Naive thymus-derived CD4-positive, alpha-beta T cell (primary cell): ENCODE results near the gene PLA2G4A. TPM values are rescaled to one million over a fixed set of nuclear protein-coding genes. Genes with fewer than 3 reads are reported as not detected.

Source experiments
- ATAC-seq: fragments of 150-1000 bp; cut with Tn5 transposase; 2 replicates; pipeline ENCODE4 v1.10.0; 2021; ENCODE audit warnings: mild to moderate bottlenecking, moderate library complexity
- CTCF ChIA-PET: fragments of 350-600 bp; sonication (Branson Sonifier 250); formaldehyde crosslinking; loops from one replicate; lab custom pipeline; 2021; ENCODE audit warnings: antibody characterized with exemption; lab: Charles Lee
- POLR2A ChIA-PET: fragments of 350-600 bp; sonication (Branson Sonifier 250); formaldehyde crosslinking; loops from one replicate; lab custom pipeline; 2021; ENCODE audit warnings: antibody characterized with exemption, inconsistent platforms; lab: Charles Lee
- DNase-seq, 9 donors: peaks; one replicate each; pipeline versions ENCODE4 v3.0.0 to v3.0.0-alpha.2; 2020 to 2022; ENCODE audit warnings: mixed read lengths in 1 of 9
- H3K27ac ChIP-seq: one replicate; pipeline ENCODE4 v1.7.0; 2013; ENCODE audit warnings: mild to moderate bottlenecking, low read depth, low read length, moderate library complexity
- H3K27me3 ChIP-seq, 2 donors: one replicate each; pipeline ENCODE4 v1.7.0; 2013; ENCODE audit warnings: low read length in 2 of 2, mild to moderate bottlenecking in 2 of 2, moderate library complexity in 2 of 2; ENCODE audit not compliant: control insufficient read depth in 2 of 2, insufficient read depth in 2 of 2
- H3K36me3 ChIP-seq, 3 experiments: 1 replicate in 2 of 3; 2 replicates in 1 of 3; pipeline ENCODE4 v1.7.0; 2013; ENCODE audit warnings: low read length in 3 of 3, mild to moderate bottlenecking in 3 of 3, moderate library complexity in 1 of 3; ENCODE audit not compliant: insufficient read depth in 3 of 3, control insufficient read depth in 2 of 3
- H3K4me1 ChIP-seq, 2 donors: one replicate each; pipeline ENCODE4 v1.7.0; 2013; ENCODE audit warnings: low read length in 2 of 2, mild to moderate bottlenecking in 2 of 2, moderate library complexity in 1 of 2; ENCODE audit not compliant: control insufficient read depth in 2 of 2, insufficient read depth in 2 of 2
- H3K4me3 ChIP-seq: 2 replicates; pipeline ENCODE4 v1.7.0; 2013; ENCODE audit warnings: mild to moderate bottlenecking, low read length
- H3K9me3 ChIP-seq, 3 experiments: 1 replicate in 2 of 3; 2 replicates in 1 of 3; pipeline ENCODE4 v1.7.0; 2013; ENCODE audit warnings: low read length in 3 of 3; ENCODE audit not compliant: control insufficient read depth in 2 of 3
- H3K27ac Mint-ChIP-seq, 9 donors: one replicate each; pipeline ENCODE4 v1.8.0; 2020 to 2022; ENCODE audit warnings: mixed read lengths in 9 of 9, mild to moderate bottlenecking in 8 of 9, moderate library complexity in 5 of 9, inconsistent platforms in 2 of 9
- H3K27me3 Mint-ChIP-seq, 5 donors: one replicate each; pipeline ENCODE4 v1.8.0; 2021 to 2022; ENCODE audit warnings: mixed read lengths in 5 of 5, mild to moderate bottlenecking in 1 of 5
- H3K36me3 Mint-ChIP-seq, 5 donors: one replicate each; pipeline ENCODE4 v1.8.0; 2020 to 2022; ENCODE audit warnings: mixed read lengths in 5 of 5, mild to moderate bottlenecking in 3 of 5, inconsistent platforms in 1 of 5
- H3K4me1 Mint-ChIP-seq, 7 donors: one replicate each; pipeline ENCODE4 v1.8.0; 2020 to 2022; ENCODE audit warnings: mixed read lengths in 7 of 7, mild to moderate bottlenecking in 3 of 7, inconsistent platforms in 1 of 7
- H3K4me3 Mint-ChIP-seq, 10 donors: one replicate each; pipeline ENCODE4 v1.8.0; 2020 to 2022; ENCODE audit warnings: mild to moderate bottlenecking in 10 of 10, mixed read lengths in 10 of 10, moderate library complexity in 6 of 10, inconsistent platforms in 2 of 10
- H3K9me3 Mint-ChIP-seq, 11 donors: one replicate each; pipeline ENCODE4 v1.8.0; 2020 to 2022; ENCODE audit warnings: mixed read lengths in 11 of 11, mild to moderate bottlenecking in 4 of 11, inconsistent platforms in 1 of 11, moderate library complexity in 1 of 11
- intact Hi-C, 2 donors: fragments of 100-400 bp; cut with micrococcal nuclease; formaldehyde crosslinking; loops; one replicate each; pipeline ENCODE4 v1.15.1; 2023
- polyA plus RNA-seq, 2 donors: library from polyadenylated mRNA; unstranded; fragments of 300-500 nt; fragmentation: Illumina TruSeq; gene quantifications; one replicate each; pipeline ENCODE4 v1.2.3, GENCODE V29; 2021
- total RNA-seq, 6 experiments: library from RNA in 5 of 6; stranded (reverse) in 5 of 6; gene quantifications; 1 replicate in 5 of 6; 2 replicates in 1 of 6; pipeline ENCODE4 v1.2.3 and lab custom pipeline; 2021 to 2026

PLA2G4A gene
- total and polyA plus RNA-seq, 7 experiments from 2014 or later, result 0.13 to 2.8 (median 0.24) TPM; not detected in 4

- Mint-ChIP-seq H3K4me3 (no peak overlapping the region), H3K36me3 (no peaks in the 10 kb centered on the region), H3K4me1 (no peaks in the 10 kb centered on the region), H3K27ac (no peak overlapping the region), H3K9me3 (no peaks in the 10 kb centered on the region), H3K27me3 (peaks cover 0 to 5% (median 0%) of the 10 kb centered on the region in 5 donors)
- DNase-seq (no peak), ATAC-seq (no peak)
- Histone ChIP-seq H3K4me3 (no peak overlapping the region), H3K27ac (no peak overlapping the region), H3K9me3 (no peaks in the 10 kb centered on the region), H3K4me1 (no peaks in the 10 kb centered on the region), H3K36me3 (no peaks in the 10 kb centered on the region), H3K27me3 (no peaks in the 10 kb centered on the region)
- ChIA-PET CTCF (no interaction called here), POLR2A (no interaction called here)
- intact Hi-C loops, result no loop called here
Observed at GRCh38 chr1:186875896-186876835, 47.4 kb downstream of the PLA2G4A start.

- CTCF ChIA-PET, result no interaction called here
- H3K36me3 Mint-ChIP-seq, result no peaks in the 10 kb centered on the region
- DNase-seq (no peak), ATAC-seq (no peak)
- H3K4me3 Mint-ChIP-seq, result no peak overlapping the region
- intact Hi-C loops, result no loop called here
- H3K36me3 ChIP-seq, result no peaks in the 10 kb centered on the region
- no peak overlapping the region for H3K27ac Mint-ChIP-seq
- no peak overlapping the region for H3K4me3 ChIP-seq
- H3K9me3 ChIP-seq, result no peaks in the 10 kb centered on the region
- H3K9me3 Mint-ChIP-seq, result peaks cover 0 to 2% (median 0%) of the 10 kb centered on the region in 11 donors
- H3K27ac ChIP-seq, result no peak overlapping the region
- H3K27me3 ChIP-seq, result no peaks in the 10 kb centered on the region
- POLR2A ChIA-PET, result no interaction called here
- H3K4me1 ChIP-seq, result no peaks in the 10 kb centered on the region
- peaks cover 0 to 5% (median 4%) of the 10 kb centered on the region in 5 donors for H3K27me3 Mint-ChIP-seq
- no peaks in the 10 kb centered on the region for H3K4me1 Mint-ChIP-seq
Observed at GRCh38 chr1:186878356-186878755, 49.6 kb downstream of the PLA2G4A start.

GRCh38 chr1:186880982-186881381 lies 52.2 kb downstream of the PLA2G4A start:
- ChIA-PET CTCF (no interaction called here), POLR2A (no interaction called here)
- no peak for ATAC-seq
- Mint-ChIP-seq H3K4me1 (no peaks in the 10 kb centered on the region), H3K9me3 (peaks cover 0 to 21% (median 4%) of the 10 kb centered on the region in 11 donors), H3K4me3 (no peak overlapping the region), H3K36me3 (no peaks in the 10 kb centered on the region), H3K27ac (no peak overlapping the region), H3K27me3 (peaks cover 0 to 6% (median 5%) of the 10 kb centered on the region in 5 donors)
- Histone ChIP-seq H3K9me3 (no peaks in the 10 kb centered on the region), H3K4me3 (no peak overlapping the region), H3K36me3 (no peaks in the 10 kb centered on the region), H3K27me3 (no peaks in the 10 kb centered on the region), H3K27ac (no peak overlapping the region), H3K4me1 (no peaks in the 10 kb centered on the region)
- no peak for DNase-seq
- intact Hi-C loops, result no loop called here

- H3K9me3 Mint-ChIP-seq, result peaks cover 0 to 21% (median 4%) of the 10 kb centered on the region in 11 donors
- H3K4me1 Mint-ChIP-seq, result no peaks in the 10 kb centered on the region
- no peaks in the 10 kb centered on the region for H3K27me3 ChIP-seq
- no peaks in the 10 kb centered on the region for H3K36me3 ChIP-seq
- ChIA-PET POLR2A (no interaction called here), CTCF (no interaction called here)
- intact Hi-C loops, result no loop called here
- H3K27me3 Mint-ChIP-seq, result peaks cover 0 to 6% (median 4%) of the 10 kb centered on the region in 5 donors
- H3K36me3 Mint-ChIP-seq, result no peaks in the 10 kb centered on the region
- no peaks in the 10 kb centered on the region for H3K9me3 ChIP-seq
- no peak overlapping the region for H3K27ac ChIP-seq
- no peak overlapping the region for H3K4me3 ChIP-seq
- H3K27ac Mint-ChIP-seq, result no peak overlapping the region
- DNase-seq, result no peak
- no peaks in the 10 kb centered on the region for H3K4me1 ChIP-seq
- no peak for ATAC-seq
- H3K4me3 Mint-ChIP-seq, result no peak overlapping the region
Observed at GRCh38 chr1:186882372-186883134, 53.8 kb downstream of the PLA2G4A start.

GRCh38 chr1:186884251-186884650 lies 55.5 kb downstream of the PLA2G4A start:
- H3K27me3 ChIP-seq, result no peaks in the 10 kb centered on the region
- ChIA-PET POLR2A (no interaction called here), CTCF (no interaction called here)
- Mint-ChIP-seq H3K9me3 (peaks cover 0 to 21% (median 4%) of the 10 kb centered on the region in 11 donors), H3K4me3 (no peak overlapping the region), H3K36me3 (no peaks in the 10 kb centered on the region), H3K27ac (no peak overlapping the region), H3K4me1 (no peaks in the 10 kb centered on the region), H3K27me3 (peaks cover 0 to 6% (median 4%) of the 10 kb centered on the region in 5 donors)
- H3K27ac ChIP-seq, result no peak overlapping the region
- H3K9me3 ChIP-seq, result no peaks in the 10 kb centered on the region
- no peaks in the 10 kb centered on the region for H3K36me3 ChIP-seq
- no peak overlapping the region for H3K4me3 ChIP-seq
- H3K4me1 ChIP-seq, result no peaks in the 10 kb centered on the region
- no peak for DNase-seq
- no peak for ATAC-seq
- intact Hi-C loops, result no loop called here

- Mint-ChIP-seq H3K4me3 (no peak overlapping the region), H3K27ac (no peak overlapping the region), H3K36me3 (no peaks in the 10 kb centered on the region), H3K9me3 (peaks cover 0 to 21% (median 6%) of the 10 kb centered on the region in 11 donors), H3K27me3 (peaks cover 3 to 17% (median 6%) of the 10 kb centered on the region in 5 donors), H3K4me1 (no peaks in the 10 kb centered on the region)
- no peaks in the 10 kb centered on the region for H3K27me3 ChIP-seq
- no peak for DNase-seq
- H3K36me3 ChIP-seq, result no peaks in the 10 kb centered on the region
- H3K4me1 ChIP-seq, result no peaks in the 10 kb centered on the region
- H3K9me3 ChIP-seq, result no peaks in the 10 kb centered on the region
- POLR2A ChIA-PET, result no interaction called here
- no peak for ATAC-seq
- CTCF ChIA-PET, result no interaction called here
- intact Hi-C loops, result no loop called here
- no peak overlapping the region for H3K4me3 ChIP-seq
- no peak overlapping the region for H3K27ac ChIP-seq
Observed at GRCh38 chr1:186887203-186887602, 58.5 kb downstream of the PLA2G4A start.
